GM12878 (cell line): ENCODE measurements around the gene TSPAN10.

ENCODE experiments used
- ATF7 ChIP-seq: fragments of 450-650 bp; IDR thresholded peaks from 2 replicates; pipeline ENCODE4 v1.6.1; 2016; ENCODE audit warnings: low read depth, mild to moderate bottlenecking
- CHD1 ChIP-seq: IDR thresholded peaks from 2 replicates; pipeline ENCODE4 v1.6.1; 2012; ENCODE audit warnings: low read depth, low read length, improper control_type of control experiment
- E2F4 ChIP-seq: IDR thresholded peaks from 2 replicates; pipeline ENCODE4 v1.6.1; 2012; ENCODE audit warnings: low read depth, low read length, improper control_type of control experiment
- KAT2A ChIP-seq: conservative IDR thresholded peaks from 2 replicates; pipeline ENCODE4 v1.6.1; 2011; ENCODE audit warnings: low read depth, low read length; ENCODE audit not compliant: control insufficient read depth
- MYC ChIP-seq: IDR thresholded peaks from 2 replicates; pipeline ENCODE4 v1.6.1; 2011; ENCODE audit warnings: mild to moderate bottlenecking, low read length, moderate library complexity, inconsistent platforms; ENCODE audit not compliant: insufficient read depth, insufficient replicate concordance, insufficient read length, severe bottlenecking
- NFYB ChIP-seq: IDR thresholded peaks from 2 replicates; pipeline ENCODE4 v1.6.1; 2011; ENCODE audit warnings: low read depth, mild to moderate bottlenecking, low read length, improper control_type of control experiment, moderate library complexity; ENCODE audit not compliant: insufficient read depth
- PAX5 ChIP-seq: IDR thresholded peaks from 2 replicates; pipeline ENCODE4 v1.6.1; 2011; ENCODE audit warnings: low read depth, low read length, borderline replicate concordance
- POLR2AphosphoS2 ChIP-seq: IDR thresholded peaks from 2 replicates; pipeline ENCODE4 v1.6.1; 2011; ENCODE audit warnings: low read depth, mild to moderate bottlenecking, low read length, improper control_type of control experiment, moderate library complexity
- TCF12 ChIP-seq: IDR thresholded peaks from 2 replicates; pipeline ENCODE4 v1.6.1; 2011; ENCODE audit warnings: low read depth, mild to moderate bottlenecking, low read length
- ZNF384 ChIP-seq: IDR thresholded peaks from 2 replicates; pipeline ENCODE4 v1.6.1; 2012; ENCODE audit warnings: low read depth, mild to moderate bottlenecking, low read length, improper control_type of control experiment, borderline replicate concordance
- TF ChIP-seq, protein P1 (sequence below): IDR thresholded peaks from 2 replicates; pipeline ENCODE4 v1.6.1; 2011; ENCODE audit warnings: low read depth, mild to moderate bottlenecking, low read length, moderate library complexity, borderline replicate concordance; ENCODE audit errors: extremely low read depth
- TF ChIP-seq, protein P2 (sequence below), 3 experiments: IDR thresholded peaks in 2 of 3; conservative IDR thresholded peaks in 1 of 3; 2 replicates each; pipeline ENCODE4 v1.5.1; 2011; ENCODE audit warnings: low read depth in 3 of 3, low read length in 3 of 3, mild to moderate bottlenecking in 3 of 3, control low read depth in 2 of 3, moderate library complexity in 2 of 3, inconsistent platforms in 1 of 3, mixed read lengths in 1 of 3; ENCODE audit not compliant: control insufficient read depth in 2 of 3, insufficient read depth in 1 of 3; ENCODE audit errors: extremely low read depth in 1 of 3

DNA sequence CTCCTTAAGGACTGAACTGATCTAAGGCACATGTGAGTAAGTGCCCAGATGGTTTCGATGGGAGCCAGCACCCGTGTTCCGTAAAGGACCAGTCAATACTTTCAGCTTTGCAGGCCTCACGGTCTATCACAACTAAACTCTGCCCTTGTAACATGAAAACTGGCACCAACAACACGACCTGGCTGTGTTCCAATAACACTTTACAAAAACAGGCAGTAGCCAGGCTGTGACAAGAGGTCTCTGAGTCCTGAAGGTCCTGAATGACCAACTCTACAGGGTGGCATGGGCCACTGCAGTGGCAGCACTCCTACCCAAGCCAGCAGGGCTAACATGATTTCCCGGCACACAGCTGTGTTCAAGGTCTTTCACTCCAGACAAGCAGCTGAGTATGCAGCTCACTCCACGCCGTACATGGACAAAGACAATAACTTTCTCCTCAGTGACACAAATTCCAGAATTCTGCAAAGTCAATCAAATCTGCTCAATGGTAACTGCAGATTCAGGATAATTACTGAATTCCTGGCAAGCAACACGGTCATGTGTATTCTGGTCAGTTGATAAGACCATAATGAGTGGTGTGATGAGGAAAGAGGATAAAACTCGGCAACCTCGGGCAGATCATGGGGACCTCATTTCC, 15.4 kb upstream of the TSPAN10 start:
- TF ChIP-seq, protein P1, sequence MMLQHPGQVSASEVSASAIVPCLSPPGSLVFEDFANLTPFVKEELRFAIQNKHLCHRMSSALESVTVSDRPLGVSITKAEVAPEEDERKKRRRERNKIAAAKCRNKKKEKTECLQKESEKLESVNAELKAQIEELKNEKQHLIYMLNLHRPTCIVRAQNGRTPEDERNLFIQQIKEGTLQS = no peak
- TF ChIP-seq, protein P2, sequence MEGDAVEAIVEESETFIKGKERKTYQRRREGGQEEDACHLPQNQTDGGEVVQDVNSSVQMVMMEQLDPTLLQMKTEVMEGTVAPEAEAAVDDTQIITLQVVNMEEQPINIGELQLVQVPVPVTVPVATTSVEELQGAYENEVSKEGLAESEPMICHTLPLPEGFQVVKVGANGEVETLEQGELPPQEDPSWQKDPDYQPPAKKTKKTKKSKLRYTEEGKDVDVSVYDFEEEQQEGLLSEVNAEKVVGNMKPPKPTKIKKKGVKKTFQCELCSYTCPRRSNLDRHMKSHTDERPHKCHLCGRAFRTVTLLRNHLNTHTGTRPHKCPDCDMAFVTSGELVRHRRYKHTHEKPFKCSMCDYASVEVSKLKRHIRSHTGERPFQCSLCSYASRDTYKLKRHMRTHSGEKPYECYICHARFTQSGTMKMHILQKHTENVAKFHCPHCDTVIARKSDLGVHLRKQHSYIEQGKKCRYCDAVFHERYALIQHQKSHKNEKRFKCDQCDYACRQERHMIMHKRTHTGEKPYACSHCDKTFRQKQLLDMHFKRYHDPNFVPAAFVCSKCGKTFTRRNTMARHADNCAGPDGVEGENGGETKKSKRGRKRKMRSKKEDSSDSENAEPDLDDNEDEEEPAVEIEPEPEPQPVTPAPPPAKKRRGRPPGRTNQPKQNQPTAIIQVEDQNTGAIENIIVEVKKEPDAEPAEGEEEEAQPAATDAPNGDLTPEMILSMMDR (IDR thresholded peaks at IDR 0.05 in 2 of 3, conservative IDR thresholded peaks at IDR 0.05 in 1 of 3; ENCODE audit: control insufficient read depth in 2 of 3, extremely low read depth in 1 of 3, insufficient read depth in 1 of 3, low read depth in 3 of 3, low read length in 3 of 3) = no peak
- TF ChIP-seq NFYB = no peak
- TF ChIP-seq KAT2A = no peak
- no peak for TF ChIP-seq ATF7
- TF ChIP-seq PAX5 = no peak
- no peak for TF ChIP-seq ZNF384
- no peak for TF ChIP-seq CHD1
- no peak for TF ChIP-seq E2F4
- TF ChIP-seq TCF12 = no peak
- no peak for TF ChIP-seq POLR2AphosphoS2
- no peak for TF ChIP-seq MYC
